SK-N-MC (cell line): Measurements from ENCODE around the gene DTD1.

Experiments used
- DNase-seq: peaks from one replicate; pipeline ENCODE4 v3.0.0-alpha.2; 2011; ENCODE audit warnings: low read depth, low spot score
- H3K27ac ChIP-seq: fragments of 200-600 bp; sonication (generic); 2 replicates; pipeline ENCODE4 v1.5.1; 2016; ENCODE audit warnings: mixed run types
- H3K36me3 ChIP-seq: fragments of 200-600 bp; sonication (generic); 2 replicates; pipeline ENCODE4 v1.6.1; 2017; ENCODE audit warnings: antibody characterized with exemption, low read length, mixed read lengths; ENCODE audit not compliant: insufficient read depth
- H3K4me3 ChIP-seq: fragments of 200-600 bp; sonication (generic); 2 replicates; pipeline ENCODE4 v1.5.1; 2016
- H3K9ac ChIP-seq: fragments of 200-600 bp; sonication (generic); 2 replicates; pipeline ENCODE4 v1.8.0; 2017; ENCODE audit warnings: mixed run types, mixed read lengths; ENCODE audit not compliant: insufficient read length
- H3K9me3 ChIP-seq: fragments of 200-600 bp; sonication (generic); 2 replicates; pipeline ENCODE4 v1.6.1; 2017; ENCODE audit warnings: low read depth, mild to moderate bottlenecking, antibody characterized with exemption, low read length, moderate library complexity, mixed read lengths
- EZH2 ChIP-seq: fragments of 200-600 bp; sonication (generic); IDR thresholded peaks from one replicate; pipeline ENCODE4 v1.6.1; 2017; ENCODE audit warnings: antibody characterized with exemption
- FOXP2 ChIP-seq: optimal IDR thresholded peaks from 2 replicates; pipeline ENCODE3; 2011; ENCODE audit warnings: mild to moderate bottlenecking, moderate library complexity; ENCODE audit not compliant: insufficient read depth; ENCODE audit errors: extremely low read length, control extremely low read depth
- POLR2AphosphoS5 ChIP-seq: IDR thresholded peaks from 2 replicates; pipeline ENCODE4 v1.6.1; 2012; ENCODE audit warnings: mild to moderate bottlenecking, low read depth, low read length, borderline replicate concordance

DTD1 gene

GRCh38 chr20:18718129-18718528 lies 130.3 kb downstream of the DTD1 start:
- TF ChIP-seq POLR2AphosphoS5 (no peak), FOXP2 (no peak), EZH2 (no peak)
- Histone ChIP-seq H3K36me3 (no peaks in the 10 kb centered on the region), H3K9ac (no peak overlapping the region), H3K27ac (no peak overlapping the region), H3K4me3 (no peak overlapping the region), H3K9me3 (no peaks in the 10 kb centered on the region)
- no peak for DNase-seq

GRCh38 chr20:18719426-18719825 lies 131.6 kb downstream of the DTD1 start:
- Histone ChIP-seq H3K36me3 (no peaks in the 10 kb centered on the region), H3K9me3 (no peaks in the 10 kb centered on the region), H3K27ac (no peak overlapping the region), H3K4me3 (no peak overlapping the region), H3K9ac (no peak overlapping the region)
- DNase-seq, result no peak
- no peak for TF ChIP-seq FOXP2

GRCh38 chr20:18721551-18722115 lies 133.8 kb downstream of the DTD1 start:
- no peak overlapping the region for H3K9ac ChIP-seq
- no peak for DNase-seq
- no peak for TF ChIP-seq POLR2AphosphoS5
- no peak for TF ChIP-seq EZH2
- TF ChIP-seq FOXP2, result no peak
- no peak overlapping the region for H3K27ac ChIP-seq
- H3K36me3 ChIP-seq, result no peaks in the 10 kb centered on the region
- H3K4me3 ChIP-seq, result no peak overlapping the region
- no peaks in the 10 kb centered on the region for H3K9me3 ChIP-seq

- Histone ChIP-seq H3K9me3 (no peaks in the 10 kb centered on the region), H3K27ac (no peak overlapping the region), H3K36me3 (no peaks in the 10 kb centered on the region), H3K9ac (no peak overlapping the region), H3K4me3 (no peak overlapping the region)
- TF ChIP-seq FOXP2 (no peak), EZH2 (no peak), POLR2AphosphoS5 (no peak)
- no peak for DNase-seq
These were observed 134.5 kb downstream of the DTD1 start for GRCh38 chr20:18722371-18722770.

GRCh38 chr20:18724077-18724476 lies 136.2 kb downstream of the DTD1 start:
- TF ChIP-seq POLR2AphosphoS5 (no peak), FOXP2 (no peak), EZH2 (no peak)
- Histone ChIP-seq H3K36me3 (no peaks in the 10 kb centered on the region), H3K9ac (no peak overlapping the region), H3K9me3 (no peaks in the 10 kb centered on the region), H3K4me3 (no peak overlapping the region), H3K27ac (no peak overlapping the region)
- no peak for DNase-seq

- DNase-seq, result no peak
- Histone ChIP-seq H3K4me3 (no peak overlapping the region), H3K9me3 (no peaks in the 10 kb centered on the region), H3K9ac (no peak overlapping the region), H3K36me3 (no peaks in the 10 kb centered on the region), H3K27ac (no peak overlapping the region)
- no peak for TF ChIP-seq EZH2
- no peak for TF ChIP-seq FOXP2
- TF ChIP-seq POLR2AphosphoS5, result no peak
These were observed 137.1 kb downstream of the DTD1 start for GRCh38 chr20:18724788-18725464.

GRCh38 chr20:18727032-18727508 lies 139.2 kb downstream of the DTD1 start:
- Histone ChIP-seq H3K9me3 (no peaks in the 10 kb centered on the region), H3K36me3 (no peaks in the 10 kb centered on the region), H3K4me3 (no peak overlapping the region), H3K27ac (no peak overlapping the region), H3K9ac (no peak overlapping the region)
- TF ChIP-seq FOXP2 (no peak), POLR2AphosphoS5 (no peak), EZH2 (no peak)
- no peak for DNase-seq

- Histone ChIP-seq H3K9me3 (no peaks in the 10 kb centered on the region), H3K9ac (no peak overlapping the region), H3K36me3 (no peaks in the 10 kb centered on the region), H3K27ac (no peak overlapping the region), H3K4me3 (no peak overlapping the region)
- no peak for TF ChIP-seq FOXP2
- TF ChIP-seq EZH2, result no peak
- TF ChIP-seq POLR2AphosphoS5, result no peak
- DNase-seq, result no peak
These were observed 140.5 kb downstream of the DTD1 start for GRCh38 chr20:18728165-18728869.

- Histone ChIP-seq H3K4me3 (no peak overlapping the region), H3K36me3 (no peaks in the 10 kb centered on the region), H3K9me3 (no peaks in the 10 kb centered on the region), H3K9ac (no peak overlapping the region), H3K27ac (no peak overlapping the region)
- TF ChIP-seq FOXP2 (no peak), POLR2AphosphoS5 (no peak), EZH2 (no peak)
- no peak for DNase-seq
These were observed 141.0 kb downstream of the DTD1 start for GRCh38 chr20:18728870-18729224.
